ENCODE measurements around the gene C19orf12.
A peak's percentile ranks its signal among the peaks of the same experiment; 100 is the strongest.
"Not testable (repeated sequence)": the region's sequence is repeated elsewhere in the genome, so short reads cannot be mapped to it uniquely, and the experiment has no call there.

C19orf12 gene

DNA sequence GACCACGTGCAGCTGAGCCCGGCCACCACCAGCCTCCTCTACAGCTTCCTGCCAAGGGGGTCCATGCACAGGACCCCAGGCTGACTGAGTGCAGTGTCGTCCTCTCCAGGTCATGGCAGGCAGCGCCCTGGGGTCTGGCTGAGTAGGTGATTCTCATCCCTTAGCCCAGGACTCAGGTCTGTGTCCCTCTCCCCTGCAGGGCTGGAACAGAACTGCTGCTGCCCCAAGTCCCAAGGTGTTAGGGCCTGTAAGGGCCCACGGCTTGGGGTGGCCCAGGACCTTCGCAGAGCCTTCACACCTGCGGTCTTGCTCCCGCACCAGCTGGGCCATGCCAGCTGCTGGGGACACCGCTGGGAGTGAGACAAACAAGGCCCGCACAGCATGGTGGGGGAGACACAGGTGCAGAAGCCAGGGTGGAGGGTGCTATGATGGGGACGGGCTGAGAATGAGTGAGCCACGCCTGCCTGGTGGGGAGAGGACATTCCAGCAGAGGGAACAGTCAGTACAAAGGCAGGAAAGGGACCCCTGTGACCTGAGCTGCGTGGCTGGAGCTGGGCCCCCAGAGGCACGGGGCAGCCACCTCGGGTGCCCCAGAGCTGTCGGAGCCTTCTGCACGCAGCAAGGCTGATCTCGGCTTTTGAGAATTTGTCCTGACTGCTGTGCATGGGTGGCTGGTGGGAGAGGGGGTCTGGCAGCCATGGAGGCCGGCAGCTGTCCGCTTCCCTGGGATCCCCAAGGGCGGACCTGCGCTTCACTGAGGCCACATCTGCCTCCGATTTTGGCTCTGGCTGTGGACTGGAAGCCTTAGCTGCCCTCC is 37.9 kb downstream of the C19orf12 start:
- no peak for DNase-seq (ENCODE audit: low read depth, low spot score)

DNA sequence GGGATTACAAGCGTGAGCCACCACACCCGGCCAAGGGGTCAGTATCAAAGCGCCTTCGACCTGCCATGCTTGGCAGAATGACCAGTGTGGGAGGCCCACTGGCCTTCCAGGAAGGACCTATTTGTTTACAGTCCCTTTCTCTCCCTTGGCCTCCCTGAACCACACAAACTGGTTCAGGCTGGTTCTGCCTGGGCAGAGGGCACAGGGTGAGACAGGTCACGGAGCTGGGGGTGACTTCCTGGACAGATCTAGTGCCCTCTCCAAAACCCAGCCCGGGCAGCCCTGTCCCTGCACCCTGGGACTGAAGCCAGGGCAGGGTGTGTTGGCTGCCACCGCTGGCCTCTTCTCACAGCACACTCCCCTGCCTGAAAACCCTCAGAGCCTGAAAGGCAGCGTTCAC is 38.5 kb downstream of the C19orf12 start:
- no peak for DNase-seq (ENCODE audit: low read depth, low spot score)

- DNase-seq (ENCODE audit: low read depth, low spot score): no peak
Measured at GRCh38 chr19:29675650-29676186, 39.3 kb downstream of the C19orf12 start.

- DNase-seq (ENCODE audit: low read depth, low spot score): no peak
Measured at GRCh38 chr19:29675120-29675649, 39.9 kb downstream of the C19orf12 start.

- DNase-seq (ENCODE audit: low read depth, low spot score): no peak
Measured at GRCh38 chr19:29674374-29675119, 40.5 kb downstream of the C19orf12 start.

- DNase-seq (ENCODE audit: low read depth, low spot score): no peak
Measured at GRCh38 chr19:29673451-29674371, 41.4 kb downstream of the C19orf12 start.

DNA sequence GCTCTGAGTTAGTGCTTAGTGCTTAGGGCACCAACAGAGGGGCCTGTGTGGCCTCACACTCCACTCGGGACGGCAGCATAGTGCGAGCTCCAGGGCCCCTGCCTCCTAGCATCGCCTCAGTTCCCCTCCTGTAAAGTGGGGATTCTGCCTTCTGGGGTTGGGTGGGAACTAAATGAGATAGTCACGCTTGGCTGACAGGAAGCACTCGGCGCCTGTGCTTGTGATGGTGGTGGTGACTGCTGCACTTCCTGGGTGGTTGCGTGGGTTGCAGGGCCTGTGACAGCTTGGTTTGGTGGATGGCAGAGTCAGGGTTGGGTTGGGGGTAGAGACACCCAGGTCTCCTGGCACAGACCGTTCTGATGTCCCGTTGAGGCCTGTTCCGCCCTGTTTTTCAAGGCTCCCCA is 42.1 kb downstream of the C19orf12 start:
- peak; percentile 75 for DNase-seq (ENCODE audit: low read depth, low spot score)

DNA sequence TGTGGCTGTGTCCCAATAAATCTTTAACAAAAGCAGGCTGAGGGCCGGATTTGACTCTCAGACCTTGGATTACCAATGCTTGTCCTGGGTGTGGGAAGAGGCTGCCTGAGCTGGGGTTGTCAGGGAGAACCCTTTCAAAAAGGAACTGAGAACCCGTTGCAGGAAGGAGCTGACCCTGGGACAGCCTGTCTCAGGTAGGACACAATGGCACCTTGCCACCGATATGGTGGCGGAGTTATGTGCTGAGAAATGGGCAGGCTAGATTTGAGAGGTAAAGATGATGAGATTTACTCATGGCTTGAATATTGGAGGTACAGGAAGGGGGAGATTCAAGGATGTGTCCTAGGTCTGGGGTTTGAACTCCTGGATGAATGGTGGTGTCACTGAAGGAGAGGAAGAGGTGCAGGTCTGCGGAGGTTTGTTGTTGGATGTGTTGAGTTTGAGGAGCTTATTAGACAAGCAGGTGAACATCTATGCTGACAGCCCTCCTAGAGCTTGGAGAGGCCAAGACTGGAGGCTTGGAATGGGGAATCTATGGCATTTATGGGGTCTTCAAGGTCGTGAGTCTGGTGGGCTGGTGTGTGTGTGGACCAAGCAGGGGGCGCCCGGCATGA is 42.6 kb downstream of the C19orf12 start:
- DNase-seq (ENCODE audit: low read depth, low spot score): no peak

DNA sequence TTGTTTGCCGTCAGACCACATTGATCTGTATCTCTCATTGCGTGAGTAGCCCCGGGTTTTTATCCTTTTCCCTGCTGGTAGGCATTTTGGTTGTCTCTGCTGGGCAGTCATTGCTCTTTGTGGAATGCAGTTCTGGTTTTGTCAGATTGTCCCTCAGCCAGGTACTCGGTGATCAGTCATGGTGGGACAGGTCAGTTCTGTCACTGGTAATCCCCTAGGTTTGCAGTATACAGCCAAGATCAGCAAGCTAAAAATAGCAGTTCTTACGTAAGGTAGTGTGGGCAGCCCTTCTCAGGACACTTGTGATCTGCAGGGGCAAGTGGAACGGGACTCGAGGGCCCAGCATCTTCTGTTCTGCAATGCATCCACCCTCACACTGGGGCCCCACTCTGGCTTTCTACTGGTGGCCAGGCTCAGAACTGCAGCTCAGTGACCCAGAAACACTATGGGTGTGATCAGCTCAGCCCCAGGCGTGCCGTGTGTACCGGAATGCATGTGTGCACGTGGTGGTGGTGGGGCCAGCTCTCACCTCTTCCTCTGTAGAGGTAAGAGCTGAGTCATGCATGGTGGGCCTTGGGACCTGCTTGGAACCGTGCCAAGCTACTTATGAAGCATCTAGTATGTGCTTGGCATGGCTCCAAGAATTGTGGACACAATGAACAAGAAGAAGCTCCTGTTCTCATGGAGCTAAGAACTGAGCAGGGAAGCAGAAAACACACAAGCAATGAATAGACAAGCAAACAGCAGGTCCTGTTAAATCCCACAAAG is 43.5 kb downstream of the C19orf12 start:
- peak; percentile 74 for DNase-seq (ENCODE audit: low read depth, low spot score)

- not testable (repeated sequence) for DNase-seq (ENCODE audit: low read depth, low spot score)
Measured at GRCh38 chr19:29671026-29671392, 44.1 kb downstream of the C19orf12 start.

GRCh38 chr19:29670255-29670654 is 44.8 kb downstream of the C19orf12 start:
- no peak for DNase-seq (ENCODE audit: low read depth, low spot score)

DNA sequence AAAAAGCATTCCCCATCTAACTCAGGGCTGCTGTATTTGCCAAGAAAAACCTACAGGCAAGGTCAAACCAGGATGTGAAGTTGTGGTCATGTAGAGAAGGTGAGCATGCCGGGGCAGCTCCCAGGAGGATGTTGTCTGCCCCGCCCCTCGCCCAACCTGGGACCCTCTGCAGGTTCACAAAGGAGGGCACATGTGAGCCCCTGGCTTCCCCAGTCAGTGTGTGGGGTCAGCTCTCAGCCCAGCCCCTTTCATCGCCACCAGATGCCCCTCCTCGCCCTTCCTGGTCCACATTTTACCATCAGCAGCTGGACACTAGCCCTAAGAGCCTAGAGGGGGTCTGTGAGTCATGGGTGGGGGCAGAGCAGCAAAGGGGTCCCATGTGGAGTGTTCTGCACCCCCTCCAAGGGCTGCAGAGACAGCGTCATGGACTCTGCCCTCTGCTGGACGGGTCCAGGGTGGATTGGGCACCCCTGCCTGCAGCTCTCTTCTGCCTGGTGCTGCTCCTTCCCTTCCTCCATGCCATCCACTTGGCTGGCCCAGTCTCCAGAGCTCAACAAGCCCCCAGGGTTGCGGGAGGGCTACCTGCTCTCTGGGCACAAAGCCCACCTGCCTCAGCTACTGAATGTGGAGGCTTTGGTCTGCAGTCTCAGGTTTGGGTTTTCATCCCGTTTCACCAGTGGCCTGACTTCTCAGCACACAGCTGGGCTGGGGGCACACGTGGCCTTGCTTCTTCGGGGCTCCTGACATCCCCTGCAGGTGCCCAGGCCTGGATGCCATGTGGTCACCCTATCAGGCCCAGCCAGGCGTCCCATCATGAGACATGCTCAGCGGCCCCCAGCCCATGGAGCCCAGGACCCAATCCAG is 46.1 kb downstream of the C19orf12 start:
- DNase-seq (ENCODE audit: low read depth, low spot score): no peak

GRCh38 chr19:29667901-29668341 is 47.1 kb downstream of the C19orf12 start:
- no peak for DNase-seq (ENCODE audit: low read depth, low spot score)

DNA sequence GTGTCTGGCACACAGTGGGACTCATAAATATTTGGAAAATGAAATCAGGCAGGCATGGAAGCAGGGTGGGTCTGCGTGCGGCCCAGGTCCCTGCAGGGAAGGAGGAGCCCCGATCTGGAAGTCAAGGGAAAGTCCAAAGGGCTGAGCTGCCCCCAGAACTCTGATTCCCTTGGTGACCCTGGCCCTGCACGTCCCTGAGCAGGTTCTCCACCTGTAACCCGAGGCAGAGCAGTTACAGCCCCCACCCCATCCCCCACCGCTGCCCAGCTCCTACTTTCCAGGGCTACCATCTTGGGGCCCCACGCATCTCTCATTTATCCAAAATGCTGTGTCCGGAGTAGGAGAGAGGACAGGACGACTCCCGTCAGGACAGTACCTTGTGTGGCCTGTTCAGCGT is 47.7 kb downstream of the C19orf12 start:
- no peak for DNase-seq (ENCODE audit: low read depth, low spot score)

DNA sequence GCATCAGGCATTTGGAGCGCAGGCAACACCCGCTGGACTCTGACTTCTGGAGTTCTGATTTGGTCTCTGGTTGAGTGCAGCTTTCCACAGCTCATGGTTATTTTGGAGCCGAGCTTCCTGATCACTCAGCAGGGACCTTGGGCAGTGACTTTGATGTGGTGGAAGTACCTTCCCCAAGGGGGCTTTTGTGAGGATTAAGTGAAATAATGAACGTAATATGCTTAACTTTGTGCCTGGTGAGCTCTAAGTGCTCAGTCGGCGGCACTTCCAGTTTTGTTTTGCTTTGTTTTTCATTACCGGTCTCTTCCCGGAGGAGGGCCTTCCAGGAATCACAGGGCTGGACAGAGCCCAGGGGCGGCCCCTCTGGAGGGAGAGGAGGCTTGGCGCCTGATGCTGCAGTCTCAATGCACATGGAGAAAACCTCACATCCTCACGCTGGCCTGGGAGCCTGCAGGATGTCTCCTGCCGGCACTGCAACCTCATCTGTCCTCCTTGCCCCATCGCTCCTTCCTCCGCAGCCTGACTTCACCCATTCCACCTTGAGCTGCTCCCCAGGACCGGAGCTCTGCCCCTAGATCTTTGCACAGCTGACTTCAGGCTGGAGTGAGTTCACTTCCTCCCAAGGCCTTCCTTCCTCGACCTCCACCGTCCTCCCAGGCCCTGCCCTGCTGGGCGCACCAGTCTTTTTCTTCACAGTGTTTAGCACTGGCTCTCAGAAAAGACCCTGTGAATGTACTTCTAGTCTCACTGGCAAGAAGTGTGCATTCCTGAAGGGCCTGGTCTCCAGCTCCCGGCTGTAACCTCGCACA is 48.3 kb downstream of the C19orf12 start:
- no peak for DNase-seq (ENCODE audit: low read depth, low spot score)

DNA sequence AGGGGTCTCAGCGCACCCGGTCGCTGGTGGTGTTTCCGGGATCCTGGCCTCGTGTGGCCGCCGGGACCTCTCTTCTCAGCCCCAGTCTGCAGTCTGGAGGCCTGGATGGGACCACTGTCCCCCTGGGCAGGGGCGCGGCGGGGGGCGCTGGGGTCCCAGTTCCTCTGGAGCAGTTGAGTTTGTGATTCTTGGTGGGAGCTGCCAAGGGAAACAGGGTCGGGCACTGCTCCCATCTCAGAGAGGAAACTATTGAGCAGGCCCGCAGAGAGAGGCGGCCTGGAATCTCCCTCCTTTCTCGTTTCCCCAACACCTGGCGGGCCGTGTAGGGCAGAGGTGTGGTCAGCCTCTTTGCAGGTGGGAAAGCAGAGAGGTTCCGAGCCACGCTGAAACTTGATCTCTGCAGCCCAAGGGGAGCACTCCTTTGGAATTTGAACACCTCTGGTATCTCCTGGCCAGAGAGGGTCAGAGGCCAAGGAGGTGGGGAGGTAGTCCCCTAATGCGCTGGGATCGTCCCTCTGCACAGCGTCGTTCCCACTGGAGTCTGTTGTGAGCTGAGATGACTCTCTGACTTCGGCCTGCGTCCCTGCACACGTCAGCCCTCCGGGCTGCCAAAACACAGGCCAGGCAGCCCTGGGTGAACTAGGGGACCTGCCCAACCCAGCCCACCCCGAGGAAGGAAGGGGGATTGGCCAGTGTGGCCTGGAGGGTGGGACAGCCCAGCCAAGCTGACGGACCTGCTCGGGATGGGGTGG is 49.1 kb downstream of the C19orf12 start:
- DNase-seq (ENCODE audit: low read depth, low spot score): no peak

DNA sequence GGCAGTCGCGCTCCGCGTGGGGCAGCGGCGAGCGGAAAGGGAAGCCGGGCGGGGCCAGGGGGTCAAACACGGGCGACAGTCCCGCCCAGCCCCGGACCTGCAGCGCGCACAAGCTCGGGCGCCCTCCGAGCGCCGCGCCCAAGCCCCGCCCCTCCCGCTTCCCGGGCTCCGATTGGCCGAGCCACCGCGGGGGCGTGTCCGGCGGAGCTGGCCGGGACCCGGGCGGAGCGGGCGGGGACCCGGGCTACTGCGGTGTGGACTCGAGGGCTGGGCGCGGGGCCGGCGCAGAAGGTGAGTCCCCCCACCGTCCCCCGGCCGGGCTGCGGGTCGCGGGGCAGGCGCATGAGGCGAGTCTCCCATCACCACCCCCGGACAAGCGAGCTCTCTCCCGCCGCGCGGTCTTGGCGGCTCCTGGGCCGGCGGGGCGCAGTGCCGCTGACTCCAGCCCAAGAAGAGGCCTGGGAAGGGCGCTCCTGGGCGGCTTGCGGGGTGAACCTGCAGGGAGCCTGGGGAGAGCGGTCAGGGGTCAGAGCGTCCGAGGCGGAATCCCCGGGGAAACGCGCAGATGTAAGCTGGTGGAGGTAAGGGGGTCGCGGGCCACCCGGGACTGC is 49.7 kb downstream of the C19orf12 start, which contains the start of gene PLEKHF1:
PLEKHF1 (plus strand) TSS at position 247 of the 611 bp plus-strand sequence. CDS start 8,379 bp downstream, outside the sequence.
- peak; percentile 66 for DNase-seq (ENCODE audit: low read depth, low spot score)

Measured in activated CD4-positive, CD25-positive, alpha-beta regulatory T cell treated with anti-CD3 and anti-CD28 coated beads, Interleukin-2, amount 50 U/mL, for 16 hours (primary cell).